Measurements from ENCODE around the gene DYNLT2B.
"Not testable (repeated sequence)": the region's sequence is repeated elsewhere in the genome, so short reads cannot be mapped to it uniquely, and the experiment has no call there.

Gene DYNLT2B

DNA sequence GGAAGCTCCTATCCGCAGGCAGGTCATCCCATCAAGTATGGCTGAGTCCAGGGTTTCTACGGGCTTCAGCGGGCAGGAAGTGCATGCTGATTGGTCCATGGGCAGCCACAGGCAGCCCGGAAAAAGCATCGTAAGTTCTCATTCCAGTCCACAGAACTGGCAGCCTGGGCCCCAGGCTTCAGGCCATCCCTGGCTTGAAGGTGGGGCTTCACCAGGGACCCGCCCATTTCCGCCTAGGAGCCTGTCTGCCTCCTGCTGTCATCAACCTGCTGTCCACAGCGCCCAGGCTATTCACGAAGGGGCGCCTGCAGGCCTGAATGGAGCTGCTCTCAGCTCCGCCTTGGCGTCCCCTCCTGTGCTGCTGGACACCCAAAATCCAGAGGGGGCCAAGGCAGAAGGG lies 44.4 kb downstream of the DYNLT2B start:
- DNase-seq (ENCODE audit: low read depth in 3 of 3, low spot score in 1 of 3), result no peak

DNA sequence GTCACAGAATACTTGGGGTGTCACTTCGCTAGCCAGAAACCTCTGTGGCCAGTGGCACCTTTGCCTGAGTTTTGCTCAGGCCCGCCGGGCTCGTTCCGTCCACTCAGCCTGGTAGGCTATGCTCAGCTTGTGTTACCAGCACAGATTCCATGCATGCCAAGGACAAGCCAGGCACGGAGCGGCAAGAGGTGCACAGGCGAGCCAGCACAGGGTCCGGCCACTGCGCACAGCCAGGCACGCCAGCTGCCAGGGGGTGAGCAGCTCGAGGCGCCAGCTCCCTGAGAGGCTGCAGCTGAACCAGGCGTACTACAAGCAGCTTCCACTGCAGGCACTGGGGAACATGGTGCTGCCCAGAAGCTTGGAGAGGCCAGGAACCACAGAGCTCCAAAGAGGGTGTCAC lies 45.2 kb downstream of the DYNLT2B start:
- DNase-seq (ENCODE audit: low read depth in 3 of 3, low spot score in 1 of 3), result no peak

DNA sequence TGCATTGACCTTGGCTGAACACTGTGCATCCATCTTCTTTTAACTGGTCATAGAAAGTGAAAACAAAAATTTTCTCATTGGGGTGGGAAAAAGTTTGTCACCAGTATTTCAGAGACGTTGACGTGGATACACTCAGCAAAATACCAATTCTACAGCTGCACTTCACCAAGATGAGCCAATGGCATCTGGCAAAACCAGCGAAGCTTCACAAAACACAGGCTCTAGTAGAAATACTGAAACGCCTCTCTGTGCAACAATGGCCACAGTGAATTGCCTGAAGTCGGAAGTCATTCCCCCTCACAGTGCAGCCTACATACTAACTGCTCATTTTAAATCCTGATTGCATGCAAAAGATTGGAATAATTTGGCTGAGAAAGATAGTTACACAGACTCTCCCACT lies 47.5 kb downstream of the DYNLT2B start:
- no peak for DNase-seq (ENCODE audit: low read depth in 3 of 3, low spot score in 1 of 3)

DNA sequence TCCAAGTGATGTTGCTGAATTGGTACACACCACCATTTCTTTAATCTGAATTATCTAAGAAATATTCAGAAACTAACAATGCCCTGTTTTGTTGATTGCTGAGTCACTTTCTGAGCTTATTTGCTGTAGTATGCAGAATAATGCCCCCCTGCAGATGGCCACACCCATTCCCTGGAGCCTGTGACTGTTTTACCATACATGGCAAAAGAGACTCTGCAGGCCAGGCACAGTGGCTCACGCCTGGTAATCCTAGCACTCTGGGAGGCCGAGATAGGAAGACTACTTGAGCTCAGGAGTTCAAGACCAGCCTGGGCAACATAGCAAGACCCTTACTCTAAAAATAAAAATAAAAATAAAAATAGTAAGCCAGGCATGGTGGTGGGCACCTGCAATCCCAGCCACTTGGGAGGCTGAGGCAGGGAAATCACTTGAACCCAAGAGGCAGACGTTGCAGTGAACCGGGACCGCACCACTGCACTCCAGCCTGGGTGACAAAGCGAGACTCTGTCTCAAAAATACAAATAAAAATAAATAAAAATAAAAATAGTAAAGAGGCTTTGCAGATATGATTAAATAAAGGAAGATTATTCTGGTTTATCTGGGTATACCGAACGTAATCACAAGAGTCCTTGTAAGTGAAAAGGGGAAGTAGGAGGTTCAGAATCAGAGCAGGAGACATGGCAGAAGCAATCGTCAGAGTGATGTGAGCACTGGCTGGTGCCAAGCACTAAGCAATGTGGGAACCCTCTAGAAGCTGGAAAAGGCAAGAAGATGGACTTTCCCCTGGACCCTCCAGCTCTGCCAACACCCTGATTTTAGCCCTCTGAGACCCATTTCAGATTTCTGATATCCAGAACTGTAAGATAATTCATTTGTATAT lies 49.5 kb downstream of the DYNLT2B start:
- DNase-seq (ENCODE audit: low read depth in 3 of 3, low spot score in 1 of 3), result no peak

DNA sequence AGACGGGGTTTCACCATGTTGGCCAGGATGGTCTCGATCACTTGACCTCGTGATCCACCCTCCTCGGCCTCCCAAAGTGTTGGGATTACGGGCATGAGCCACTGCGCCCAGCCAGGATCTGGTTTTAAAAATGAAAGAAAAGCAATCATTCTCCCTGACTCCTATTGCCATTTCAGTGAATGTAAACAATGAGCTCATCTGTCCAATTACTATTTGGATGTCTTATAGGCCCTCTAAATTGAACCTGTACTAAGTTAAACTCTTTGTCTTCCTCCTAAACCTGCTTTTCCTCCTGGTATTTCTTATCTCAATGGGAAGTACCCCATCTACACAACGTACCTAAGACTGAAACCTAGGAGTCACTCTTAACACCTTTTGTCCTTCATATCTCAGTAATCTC lies 54.2 kb downstream of the DYNLT2B start:
- DNase-seq (ENCODE audit: low read depth in 3 of 3, low spot score in 1 of 3), result no peak

DNA sequence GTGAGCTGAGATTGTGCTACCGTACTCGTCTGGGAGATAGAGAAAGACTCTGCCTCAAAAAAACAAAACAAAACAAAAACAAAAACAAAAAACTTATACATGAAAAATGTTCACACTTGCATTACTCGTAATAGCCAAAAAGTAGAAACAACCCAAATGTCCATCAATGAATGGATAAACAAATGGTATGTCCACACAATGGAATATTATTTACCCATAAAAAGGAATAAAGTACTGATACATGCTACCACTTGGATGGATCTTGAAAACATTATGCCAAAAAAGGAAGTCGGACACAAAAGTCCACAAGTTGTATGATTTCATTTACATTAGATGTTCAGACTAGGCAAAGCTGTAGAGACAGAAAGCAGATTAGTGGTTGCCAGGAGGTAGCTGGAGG lies 57.3 kb downstream of the DYNLT2B start:
- no peak for DNase-seq (ENCODE audit: low read depth in 3 of 3, low spot score in 1 of 3)

DNA sequence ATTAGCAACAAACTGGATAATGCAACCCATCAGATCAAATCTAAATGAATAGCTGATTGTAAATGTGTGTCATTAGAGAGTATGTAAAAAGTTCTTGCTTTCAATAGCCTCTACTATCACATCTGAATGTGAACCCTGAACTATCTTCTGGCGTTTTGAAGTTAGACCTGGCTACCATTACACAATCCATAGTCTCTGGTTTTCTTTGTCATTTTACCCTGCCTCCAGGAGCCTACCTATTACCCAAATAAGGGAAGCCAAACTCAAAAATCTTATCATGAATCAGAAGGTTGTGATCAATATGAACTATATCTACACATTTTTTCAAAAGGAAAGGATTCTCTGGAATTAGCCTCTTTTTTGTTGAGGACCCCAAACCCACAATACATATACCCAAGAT lies 62.3 kb downstream of the DYNLT2B start:
- no peak for DNase-seq (ENCODE audit: low read depth in 3 of 3, low spot score in 1 of 3)

DNA sequence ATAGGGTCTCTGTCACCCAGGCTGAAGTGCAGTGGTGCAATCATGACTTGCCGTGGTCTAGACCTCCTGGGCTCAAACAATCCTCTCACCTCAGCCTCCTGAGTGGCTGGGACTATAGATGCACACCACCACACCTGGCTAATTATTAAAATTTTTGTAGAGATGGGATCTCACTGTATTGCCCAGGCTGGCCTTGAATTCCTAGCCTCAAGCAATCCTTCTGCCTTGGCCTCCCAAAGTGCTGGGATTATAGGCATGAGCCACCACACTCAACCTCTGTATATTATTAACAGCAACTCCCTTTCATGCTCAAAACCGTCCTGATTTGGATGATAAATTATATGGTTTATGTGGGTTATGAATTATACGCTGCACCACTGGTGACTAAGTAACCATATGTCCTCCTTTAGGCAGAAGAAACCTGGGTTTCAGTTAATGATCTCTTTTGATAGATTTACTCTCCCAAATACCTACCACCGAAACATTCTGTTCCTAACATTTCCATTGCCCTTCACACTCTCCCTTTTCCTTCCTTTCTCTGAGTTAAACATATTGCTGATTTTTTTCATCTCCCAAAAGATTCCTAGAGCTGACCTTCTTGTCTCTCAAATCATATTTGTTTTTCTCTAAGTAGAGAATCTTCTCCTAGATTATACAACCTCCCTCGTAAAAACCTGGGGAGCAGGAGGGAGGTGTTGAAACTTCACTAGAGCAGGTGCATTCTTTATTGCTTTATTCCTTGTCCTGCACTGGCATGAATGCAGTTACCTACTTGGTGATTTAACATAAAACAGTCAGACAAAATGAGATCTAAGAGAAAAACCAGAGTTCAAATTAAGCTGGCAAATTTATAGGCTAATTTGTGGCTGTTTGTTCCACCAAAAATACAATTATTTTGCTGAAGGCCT lies 63.4 kb downstream of the DYNLT2B start:
- DNase-seq (ENCODE audit: low read depth in 3 of 3, low spot score in 1 of 3), result no peak

DNA sequence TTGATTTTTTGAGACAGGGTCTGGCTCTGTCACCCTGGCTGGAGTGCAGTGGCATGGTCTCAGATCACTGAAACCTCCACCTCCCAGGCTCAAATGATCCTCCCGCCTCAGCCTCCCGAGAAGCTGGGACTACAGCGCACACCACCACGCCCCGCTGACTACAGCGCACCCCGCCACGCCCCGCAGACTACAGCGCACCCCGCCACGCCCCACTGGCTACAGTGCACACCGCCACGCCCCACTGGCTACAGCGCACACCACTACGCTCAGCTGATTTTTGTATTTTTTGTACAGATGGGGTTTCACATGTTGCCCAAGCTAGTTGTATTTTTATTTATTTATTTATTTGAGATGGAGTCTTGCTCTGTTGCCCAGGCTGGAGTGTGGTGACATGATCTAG lies 66.1 kb downstream of the DYNLT2B start:
- DNase-seq (ENCODE audit: low read depth in 3 of 3, low spot score in 1 of 3), result no peak

DNA sequence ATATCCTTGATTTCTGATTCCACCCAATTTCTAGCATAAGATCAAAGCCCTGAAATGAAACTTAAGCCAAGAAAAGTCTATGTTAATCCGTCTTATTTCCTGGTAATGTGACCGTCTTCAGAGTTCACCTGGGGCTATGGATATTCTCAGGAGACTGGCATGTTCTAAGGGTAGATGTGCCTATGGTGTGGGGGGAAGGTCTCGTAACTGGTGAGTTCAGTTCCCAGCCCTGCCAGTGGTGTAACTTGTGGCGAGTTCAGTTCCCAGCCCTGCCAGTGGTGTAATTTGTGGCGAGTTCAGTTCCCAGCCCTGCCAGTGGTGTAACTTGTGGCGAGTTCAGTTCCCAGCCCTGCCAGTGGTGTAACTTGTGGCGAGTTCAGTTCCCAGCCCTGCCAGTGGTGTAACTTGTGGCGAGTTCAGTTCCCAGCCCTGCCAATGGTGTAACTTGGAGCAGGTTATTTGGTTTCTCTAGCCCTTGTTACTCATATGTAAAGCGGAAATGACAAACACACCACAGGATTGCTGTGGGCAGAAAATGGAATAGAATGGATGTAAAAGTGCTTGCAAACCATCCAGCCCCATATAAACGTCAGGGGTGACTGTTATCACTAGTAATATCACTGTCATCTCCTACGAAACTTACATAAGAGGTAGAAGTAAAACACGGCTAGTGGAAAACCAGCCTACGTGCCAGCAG lies 71.3 kb downstream of the DYNLT2B start:
- DNase-seq (ENCODE audit: low read depth in 3 of 3, low spot score in 1 of 3), result no peak

DNA sequence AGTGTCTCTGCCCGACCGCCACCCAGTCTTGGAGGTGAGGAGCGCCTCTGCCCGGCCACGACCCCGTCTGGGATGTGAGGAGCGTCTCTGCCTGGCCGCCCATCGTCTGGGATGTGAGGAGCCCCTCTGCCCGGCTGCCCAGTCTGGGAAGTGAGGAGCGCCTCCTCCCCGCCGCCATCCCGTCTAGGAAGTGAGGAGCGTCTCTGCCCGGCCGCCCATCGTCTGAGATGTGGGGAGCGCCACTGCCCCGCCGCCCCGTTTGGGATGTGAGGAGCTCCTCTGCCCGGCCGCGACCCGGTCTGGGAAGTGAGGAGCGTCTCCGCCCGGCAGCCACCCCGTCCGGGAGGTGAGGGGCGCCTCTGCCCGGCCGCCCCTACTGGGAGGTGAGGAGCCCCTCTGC lies 73.9 kb downstream of the DYNLT2B start:
- DNase-seq (ENCODE audit: low read depth in 3 of 3, low spot score in 1 of 3), result not testable (repeated sequence)

DNA sequence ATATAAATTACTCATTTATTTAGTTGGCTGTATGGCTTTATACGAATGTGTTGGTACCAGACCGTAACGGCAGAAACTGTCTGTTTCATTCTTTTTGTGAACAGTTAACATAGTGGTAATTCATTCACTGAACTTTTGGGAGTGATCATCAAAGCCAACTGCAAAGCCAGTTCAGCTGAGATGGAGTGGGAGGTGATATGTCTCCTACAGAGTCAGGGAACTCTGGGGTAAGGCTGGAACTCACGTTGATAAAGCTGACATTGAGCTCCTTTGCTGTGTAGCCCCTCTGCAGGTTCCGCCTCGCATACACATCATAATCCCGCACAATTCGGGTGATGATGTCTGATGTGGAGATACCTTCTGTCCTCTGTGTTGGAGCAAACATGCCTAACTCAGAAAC lies 76.3 kb downstream of the DYNLT2B start:
- no peak for DNase-seq (ENCODE audit: low read depth in 3 of 3, low spot score in 1 of 3)

All from stimulated activated CD4-positive, alpha-beta T cell treated with anti-CD3 and anti-CD28 coated beads, TNF-alpha, amount 100 ng/mL, for 1 hour (primary cell).